Measurements from ENCODE around the gene IRAK1.
A peak's percentile ranks its signal among the peaks of the same experiment; 100 is the strongest.

Gene IRAK1

DNA sequence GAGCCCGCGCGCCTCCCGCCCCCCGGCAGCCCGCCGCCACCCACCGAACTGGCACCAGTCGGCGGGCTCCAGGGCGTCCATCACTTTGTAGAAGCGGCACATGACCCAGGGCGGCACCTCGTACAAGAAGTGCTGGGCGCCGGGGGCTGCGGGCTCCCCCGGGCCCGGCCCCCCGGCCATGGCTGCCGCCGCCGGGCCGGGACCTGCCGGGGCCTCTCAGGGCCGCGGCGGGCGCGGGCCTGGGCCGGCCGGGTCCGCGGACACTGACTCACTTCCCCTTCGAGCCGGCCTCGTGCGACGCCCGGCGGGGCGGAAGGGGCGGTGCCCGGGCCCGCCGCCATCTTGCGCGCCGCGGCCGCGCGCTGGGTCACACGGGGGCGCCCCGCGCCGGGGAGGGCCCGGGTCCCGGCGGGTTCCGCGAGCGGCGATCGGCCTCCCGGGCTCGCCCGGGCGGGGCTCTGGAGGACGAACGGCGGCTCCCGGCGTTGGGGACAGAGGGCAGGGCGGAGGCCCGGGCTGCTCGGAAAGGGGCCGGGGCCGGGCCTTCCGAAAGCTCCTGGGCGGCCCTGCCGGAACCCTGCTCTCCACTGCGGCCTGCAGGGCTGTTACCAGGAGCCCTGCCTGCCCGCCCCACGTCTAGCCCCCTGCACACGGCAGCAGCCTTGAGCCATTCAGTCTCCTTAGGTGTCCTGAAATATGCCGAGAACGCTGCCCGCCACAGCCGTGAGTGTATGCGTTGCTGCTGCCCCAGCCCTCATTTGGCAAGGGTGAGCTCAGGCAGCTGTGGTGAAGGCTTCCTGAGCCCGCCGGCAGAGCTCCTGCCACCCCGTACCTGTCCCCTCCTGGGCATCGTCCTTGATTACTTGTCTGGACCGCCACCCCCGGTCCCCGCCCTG, at the start of gene IRAK1:
IRAK1 (minus strand) TSS at position 270 of the 896 bp plus-strand sequence; CDS start at position 180, 90 bp downstream.
- peak; percentile 29 for DNase-seq

DNA sequence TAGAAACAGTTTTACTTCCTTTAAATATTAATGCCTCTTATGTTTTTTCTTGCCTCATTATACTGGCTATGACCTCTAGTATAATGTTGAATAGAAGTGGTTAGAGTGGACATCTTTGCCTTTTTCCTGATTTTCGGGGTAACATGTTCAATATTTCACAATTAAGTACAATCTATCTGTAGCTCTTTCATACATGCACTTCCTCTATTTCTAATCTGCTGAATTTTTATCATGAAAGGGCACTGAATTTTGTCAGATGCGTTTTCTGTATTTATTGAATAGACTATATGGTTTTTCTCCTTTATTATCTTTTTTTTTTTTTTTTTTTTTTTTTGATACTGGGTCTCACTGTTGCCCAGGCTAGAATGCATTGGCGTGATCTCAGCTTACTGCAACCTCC, 48.9 kb upstream of the IRAK1 start:
- no peak for DNase-seq

DNA sequence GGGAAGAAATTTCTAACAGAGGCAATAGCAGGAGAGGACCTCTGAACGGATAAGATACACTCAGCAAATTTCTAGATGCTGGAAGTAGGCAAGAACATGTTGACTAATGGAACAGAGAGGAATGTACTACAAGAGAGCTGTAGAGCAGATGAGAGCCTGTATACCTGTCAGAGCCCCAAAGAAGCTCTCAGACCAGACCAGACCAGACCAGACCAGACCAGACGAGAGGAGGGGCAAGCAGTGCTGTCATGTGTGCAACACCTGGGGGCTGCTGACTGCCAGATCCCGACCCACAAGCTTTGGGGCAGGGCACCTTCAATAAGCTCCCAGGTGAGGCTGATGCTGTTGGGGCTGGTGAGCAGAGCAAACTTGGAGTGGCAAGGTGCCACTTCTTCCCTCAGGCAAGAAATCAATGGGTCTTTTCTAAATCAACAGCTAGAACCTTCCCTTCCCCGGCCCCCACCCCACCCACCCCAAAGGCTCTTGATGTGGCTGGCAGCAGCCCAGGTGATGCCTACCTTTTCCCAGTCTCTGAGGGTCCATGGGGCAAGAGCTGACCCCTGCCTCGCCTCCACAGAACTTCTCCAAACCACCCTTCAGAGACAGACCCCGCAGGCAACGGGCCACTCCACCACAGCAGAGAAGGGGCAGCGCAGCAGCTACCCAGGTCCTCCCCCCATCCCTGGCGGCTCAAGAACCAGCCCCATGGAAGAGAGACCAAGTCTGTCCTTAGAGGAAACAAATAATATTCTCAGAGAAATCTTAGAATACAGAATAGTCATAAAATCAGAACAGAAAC, 45.1 kb upstream of the IRAK1 start:
- no peak for DNase-seq

DNA sequence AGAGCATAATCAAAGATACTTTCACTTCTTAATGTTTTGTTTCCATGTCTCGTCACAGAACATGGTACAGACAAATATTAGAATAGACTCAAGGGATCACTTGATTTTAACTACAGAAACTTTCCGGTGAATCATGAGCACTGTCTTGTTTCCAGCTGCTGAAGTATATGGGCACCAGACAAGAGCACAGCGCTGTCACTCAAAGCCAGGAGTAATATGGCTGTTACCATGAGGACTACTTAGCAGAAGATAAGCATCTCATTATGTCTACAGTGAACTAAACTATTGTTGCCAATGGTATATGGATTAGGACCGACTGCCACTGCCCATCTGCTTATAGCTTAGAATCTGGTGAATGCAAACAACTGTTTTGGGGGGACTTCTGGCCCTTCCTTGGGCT, 43.5 kb upstream of the IRAK1 start:
- DNase-seq = no peak

DNA sequence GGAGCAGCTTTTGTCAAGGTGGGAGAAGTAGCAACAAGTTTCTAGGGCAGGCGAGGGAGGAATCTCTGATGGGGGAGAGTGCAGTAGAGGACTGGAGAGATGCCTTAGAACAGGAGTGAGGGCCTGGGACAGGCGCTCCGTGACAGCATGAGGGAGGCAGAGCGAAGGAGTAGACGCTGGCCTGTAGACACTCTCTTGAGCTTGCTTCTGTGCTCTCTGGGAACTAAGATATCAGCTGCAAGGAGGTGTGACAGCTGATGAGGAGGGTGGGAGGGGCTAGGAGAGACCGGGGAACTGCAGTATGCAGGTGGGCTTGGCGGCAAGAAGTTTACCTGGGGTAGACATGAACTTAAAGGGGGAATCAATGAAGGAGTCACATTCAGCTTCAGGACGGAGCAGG, 42.1 kb upstream of the IRAK1 start:
- no peak for DNase-seq

DNA sequence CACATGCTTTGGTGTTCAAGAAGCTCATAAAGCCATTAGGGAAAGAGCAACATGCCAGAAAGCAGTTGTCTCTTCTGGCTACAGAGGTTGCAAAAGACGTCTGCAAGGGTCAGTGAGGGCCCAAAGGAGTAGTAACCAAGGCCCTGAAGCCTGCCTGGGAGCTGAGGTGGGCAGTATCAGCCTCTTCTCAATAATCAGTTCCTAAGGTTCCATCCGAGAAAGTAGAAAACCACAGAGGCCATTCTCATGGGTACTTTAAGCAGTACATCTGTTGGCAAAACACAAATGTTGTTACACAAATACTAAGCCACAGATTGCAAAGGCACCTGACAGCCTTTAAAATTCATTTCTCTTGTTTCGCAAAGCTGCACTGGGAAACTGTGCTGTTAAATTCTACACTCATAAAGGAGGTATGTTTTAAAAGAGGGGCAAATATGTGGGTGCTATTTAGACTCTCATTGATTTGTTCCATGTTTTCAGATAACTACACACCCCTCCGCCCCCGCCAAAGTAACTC, 40.1 kb upstream of the IRAK1 start:
- DNase-seq = no peak

DNA sequence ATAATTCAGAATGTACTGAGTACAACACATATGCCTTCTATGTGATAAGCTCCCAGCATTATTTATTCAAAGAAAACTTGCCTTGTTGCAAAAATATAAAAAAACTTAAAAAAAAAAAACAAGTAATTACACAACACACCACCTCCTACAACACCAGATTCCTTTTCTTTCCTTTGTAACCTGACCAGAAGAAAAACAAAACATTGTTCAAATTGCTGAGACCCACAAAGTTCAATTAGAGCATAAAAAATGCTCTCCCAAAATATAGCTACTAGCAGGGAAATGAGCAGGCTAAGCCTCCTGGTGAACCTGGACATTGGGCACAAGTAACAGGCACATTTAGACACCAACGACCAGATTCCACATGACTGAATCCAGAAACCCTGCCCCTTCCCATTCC, 39.5 kb upstream of the IRAK1 start:
- no peak for DNase-seq

DNA sequence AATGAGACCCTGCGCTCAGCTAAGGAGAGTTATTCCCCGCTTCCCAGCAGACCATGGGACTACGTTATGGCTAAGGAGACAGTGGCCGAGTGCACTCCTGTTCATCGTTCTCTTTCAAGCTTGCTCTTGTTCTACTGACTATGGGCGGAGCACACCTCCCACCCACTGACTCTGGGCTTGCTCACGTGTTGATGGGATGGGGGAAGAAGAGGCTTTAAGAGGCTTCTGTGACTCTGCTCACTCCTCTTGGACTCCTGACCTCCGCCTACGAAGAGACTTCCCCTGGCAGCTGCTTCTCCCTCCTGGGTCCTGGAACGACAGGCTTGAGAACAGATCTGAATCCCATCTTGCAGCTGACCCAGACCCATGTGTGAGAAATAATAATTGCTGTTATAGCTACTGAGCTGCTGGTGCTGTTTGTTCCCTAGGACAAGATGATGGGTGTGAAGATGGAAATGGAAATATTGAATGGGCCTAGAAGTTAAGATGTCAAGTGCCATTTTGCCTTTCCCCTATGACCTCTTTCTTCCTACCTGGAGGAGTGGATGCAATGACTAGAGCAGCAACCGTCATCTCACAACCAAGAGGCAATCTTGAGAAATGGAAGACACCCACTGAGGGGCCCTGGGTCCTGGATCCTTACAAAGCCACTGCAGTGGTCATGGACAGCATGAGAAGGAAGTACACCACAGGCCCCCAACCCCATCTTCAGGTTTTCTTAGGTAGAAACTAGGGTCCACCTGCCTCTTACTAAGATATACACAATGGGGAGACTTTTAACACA, 38.7 kb upstream of the IRAK1 start:
- DNase-seq = no peak

DNA sequence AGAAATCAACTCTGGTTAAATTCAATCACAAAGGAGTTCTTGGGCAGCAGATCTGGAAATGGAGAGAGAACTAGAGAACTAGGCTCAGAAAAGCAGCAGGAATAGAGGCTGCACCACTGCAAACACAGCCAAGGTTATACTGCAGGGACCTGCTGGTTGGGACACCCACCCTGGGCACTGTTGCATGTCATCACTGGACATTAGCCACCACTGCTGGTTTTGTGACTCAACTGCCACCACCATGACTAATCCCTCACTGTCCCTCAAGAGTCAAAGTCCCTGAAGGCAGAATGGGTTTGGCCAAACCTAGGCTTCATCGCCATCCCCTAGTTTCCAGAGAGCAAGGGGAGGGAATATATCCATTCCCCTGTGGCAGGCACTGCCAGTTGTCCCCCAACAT, 38.1 kb upstream of the IRAK1 start:
- DNase-seq = no peak

DNA sequence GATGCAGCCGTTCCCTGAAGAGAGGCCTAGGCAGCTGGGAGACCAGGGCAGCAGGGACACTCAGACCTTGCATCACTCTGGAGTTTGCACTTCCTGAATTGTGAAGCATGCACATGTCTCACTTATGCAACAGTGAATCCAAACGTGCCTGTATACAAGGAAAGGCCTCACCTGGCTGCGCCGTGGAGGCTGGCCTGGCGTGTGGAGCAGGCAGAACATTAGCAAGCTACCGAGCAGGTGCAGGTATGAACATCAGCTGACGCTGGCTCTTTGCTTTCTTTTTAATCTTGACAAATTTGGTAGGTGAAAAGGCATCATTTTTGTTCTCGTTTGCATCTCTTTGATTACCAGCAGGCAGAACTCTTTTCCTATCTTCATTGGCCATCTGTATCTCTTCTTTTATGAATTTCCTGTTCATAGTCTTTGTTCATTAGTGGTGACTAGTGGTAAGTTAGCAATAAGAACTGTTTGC, 37.1 kb upstream of the IRAK1 start:
- no peak for DNase-seq

DNA sequence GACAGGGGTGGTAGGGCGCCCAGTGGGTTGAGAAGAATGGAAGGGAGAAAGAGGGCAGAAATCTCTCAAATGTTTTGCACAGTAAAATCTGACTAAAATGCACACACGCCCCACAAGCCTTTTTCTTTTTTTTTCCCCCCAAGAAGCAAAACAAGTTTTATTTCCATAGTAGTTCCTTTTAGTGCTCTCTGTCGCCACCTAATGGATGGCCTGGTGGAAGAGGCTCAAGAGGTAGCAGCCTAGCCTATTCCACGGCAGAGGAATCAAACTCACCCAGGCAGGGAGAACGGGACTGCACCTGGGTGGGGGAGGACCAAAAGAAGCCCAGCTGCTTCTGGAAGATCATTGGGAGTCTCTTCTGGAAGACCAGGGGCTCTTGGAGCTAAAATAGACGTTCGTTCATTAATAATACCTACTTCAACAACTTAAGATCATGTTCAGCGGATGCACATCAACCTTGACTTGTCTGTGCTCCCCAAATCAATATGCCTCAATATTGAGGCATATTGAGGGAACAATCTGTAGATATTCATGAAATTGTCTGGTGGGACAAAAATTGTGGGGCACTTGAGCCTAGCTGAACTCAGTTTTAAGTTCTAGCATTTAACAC, 31.6 kb upstream of the IRAK1 start:
- peak; percentile 37 for DNase-seq

DNA sequence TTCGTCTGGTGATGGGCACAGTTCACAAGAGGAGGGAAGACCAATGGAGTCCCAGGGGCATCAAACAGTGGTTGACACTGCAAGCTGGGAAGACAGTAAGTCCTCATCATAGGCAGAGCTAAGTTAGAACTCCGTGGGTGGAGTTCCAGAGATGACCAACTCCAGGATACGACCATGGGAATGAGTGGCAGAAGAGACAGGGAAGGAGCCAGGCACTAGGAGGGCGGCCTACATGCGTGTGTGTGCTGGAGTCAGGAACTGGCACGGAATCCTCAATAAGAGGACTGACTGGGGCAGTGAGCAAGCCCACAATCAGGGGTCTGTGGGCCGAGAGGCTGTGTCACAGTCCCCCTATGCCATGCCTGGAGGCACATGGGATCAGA, 30.4 kb upstream of the IRAK1 start:
- no peak for DNase-seq

DNA sequence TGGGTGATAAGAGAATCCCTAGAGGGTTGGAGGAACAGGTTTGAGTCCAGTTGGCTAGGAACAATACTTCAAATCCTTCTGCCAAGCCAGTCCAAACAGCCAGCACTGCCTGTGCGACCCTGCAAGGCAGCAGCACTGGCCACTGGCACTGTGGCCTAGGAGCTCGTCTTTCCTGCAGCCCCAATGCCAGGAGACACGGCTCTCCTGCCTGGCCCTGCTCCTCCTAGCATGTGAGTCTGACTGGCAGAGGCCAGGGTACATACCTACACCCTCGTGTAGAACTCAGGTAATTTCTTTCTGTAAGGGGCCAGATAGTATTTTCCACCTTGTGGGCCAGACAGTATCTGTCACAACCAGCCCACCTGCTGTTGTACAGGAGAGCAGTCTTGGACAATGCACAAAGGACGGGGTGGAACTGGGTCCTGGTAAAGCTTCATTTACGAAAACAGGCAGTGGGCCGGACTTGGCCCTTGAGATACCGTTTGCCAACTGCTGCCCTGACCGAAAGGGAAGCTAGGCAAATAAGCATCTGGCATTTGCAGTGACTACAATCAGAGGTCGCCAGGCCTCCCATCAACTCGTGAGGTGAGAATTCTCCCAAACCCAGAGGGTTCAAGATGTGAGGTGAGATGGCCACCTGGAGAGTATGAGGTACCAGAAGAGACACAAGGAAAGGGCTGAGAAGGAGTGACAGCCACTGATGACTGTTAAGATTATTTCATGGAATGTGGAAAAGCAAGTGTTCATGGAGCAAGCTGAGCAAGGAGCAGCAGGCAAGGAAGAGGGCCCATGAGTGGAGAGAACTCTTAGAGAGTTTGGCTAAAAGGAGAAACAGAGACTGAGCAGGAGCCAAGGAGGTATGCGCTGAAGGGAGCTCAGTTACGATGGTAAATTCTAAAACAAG, 29.8 kb upstream of the IRAK1 start:
- no peak for DNase-seq

DNA sequence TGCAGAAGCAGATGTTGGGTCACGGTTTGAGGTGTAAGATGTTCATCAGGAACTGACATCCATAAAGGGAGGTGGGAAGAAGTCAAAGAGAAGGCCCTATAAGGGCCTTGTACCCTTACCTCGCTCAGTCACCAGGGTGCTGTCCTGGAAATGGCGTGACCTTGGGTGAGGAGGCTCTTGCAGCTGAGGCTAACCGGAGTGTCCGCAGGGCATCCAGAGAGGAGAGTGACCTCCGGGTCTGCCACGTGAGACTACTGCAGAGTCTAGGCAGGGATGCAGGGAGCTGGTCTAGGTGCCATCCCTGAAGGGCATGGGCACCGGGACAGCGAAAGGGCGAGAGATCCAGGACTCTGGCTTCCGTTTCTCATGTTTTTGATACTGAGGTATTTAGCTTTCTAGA, 28.7 kb upstream of the IRAK1 start:
- DNase-seq = no peak

DNA sequence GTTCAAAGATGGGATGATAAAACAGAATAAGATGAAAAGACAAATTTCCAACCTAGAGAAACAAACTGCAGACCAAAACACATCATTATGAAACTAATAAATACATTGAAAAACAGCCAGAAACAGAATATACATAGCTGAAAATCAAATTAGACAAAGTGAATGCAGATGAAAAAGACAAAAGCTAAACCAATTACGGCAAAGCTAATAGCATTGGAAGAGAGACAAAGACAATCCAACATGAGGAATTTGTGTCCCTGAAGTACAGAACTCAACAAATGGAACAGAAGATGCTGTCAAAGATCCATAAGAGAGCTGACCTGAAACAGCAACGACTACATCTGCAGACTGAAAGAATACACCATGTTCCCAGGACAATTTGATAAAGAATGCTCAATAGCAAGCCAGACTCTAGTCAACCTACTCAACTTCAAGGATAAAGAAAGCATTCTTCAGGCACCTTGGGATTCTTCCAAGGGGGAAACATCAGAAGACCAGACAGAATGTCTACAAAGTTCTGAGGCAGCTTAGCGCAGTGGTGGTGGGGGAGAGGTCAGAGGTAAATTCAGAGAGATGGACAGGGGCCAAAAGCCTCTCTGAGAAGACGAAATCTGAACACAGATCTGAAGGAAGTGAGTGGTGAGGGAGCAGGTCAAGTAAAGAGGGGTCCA, 27.4 kb upstream of the IRAK1 start:
- DNase-seq = no peak

DNA sequence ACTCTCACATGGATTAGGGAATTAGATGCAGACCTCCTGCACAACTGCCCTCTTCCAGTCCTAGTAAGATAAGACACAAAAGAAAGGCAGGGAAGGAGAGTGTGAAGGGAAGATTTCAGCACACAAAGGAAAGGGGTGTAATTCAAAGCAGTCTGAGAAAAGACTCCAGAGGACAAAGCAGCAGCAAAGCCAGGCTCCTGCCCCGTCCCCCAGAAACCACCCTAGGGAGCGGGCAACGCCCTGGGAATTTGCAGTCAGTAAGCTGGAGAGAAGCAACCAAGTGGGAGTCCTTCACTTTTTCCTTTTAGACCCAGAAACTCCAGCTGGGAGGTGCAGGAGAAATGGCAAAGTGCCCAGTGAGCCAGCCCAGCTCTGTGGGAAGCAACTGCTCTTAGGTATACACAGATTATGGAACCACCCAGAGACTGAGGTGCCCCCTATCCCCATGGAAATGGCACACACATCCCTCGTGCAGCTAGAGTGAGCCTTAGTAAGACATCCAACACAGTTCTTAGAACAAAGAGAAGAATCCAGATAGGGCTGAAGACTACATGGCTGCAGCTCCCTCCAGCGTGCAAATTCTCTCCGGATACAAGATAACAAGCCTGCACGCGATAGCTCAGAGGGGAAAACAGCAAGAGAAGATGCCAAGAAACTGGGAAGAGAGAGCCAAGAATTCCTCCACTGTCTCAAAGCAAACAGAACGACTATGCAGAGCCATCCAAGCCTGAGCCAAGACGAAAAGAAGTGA, 26.5 kb upstream of the IRAK1 start:
- no peak for DNase-seq

DNA sequence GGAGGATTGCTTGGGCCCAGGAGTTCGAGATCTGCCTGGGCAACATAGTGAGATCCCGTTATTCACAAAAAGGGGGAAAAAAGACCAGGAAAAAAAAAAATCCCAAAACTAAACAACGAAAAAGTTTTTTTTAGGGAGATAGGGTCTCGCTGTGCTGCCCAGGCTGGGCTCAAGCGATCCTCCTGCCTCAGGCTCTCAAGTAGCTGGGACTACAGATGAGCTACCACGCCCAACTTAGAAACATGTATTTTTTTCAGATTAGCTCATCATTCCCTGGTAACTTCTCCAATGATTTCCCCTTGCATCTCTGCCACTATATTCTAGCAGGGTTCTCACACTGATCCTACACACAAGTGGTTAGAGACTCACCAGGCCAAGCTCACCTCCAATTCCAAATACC, 24.4 kb upstream of the IRAK1 start:
- no peak for DNase-seq

DNA sequence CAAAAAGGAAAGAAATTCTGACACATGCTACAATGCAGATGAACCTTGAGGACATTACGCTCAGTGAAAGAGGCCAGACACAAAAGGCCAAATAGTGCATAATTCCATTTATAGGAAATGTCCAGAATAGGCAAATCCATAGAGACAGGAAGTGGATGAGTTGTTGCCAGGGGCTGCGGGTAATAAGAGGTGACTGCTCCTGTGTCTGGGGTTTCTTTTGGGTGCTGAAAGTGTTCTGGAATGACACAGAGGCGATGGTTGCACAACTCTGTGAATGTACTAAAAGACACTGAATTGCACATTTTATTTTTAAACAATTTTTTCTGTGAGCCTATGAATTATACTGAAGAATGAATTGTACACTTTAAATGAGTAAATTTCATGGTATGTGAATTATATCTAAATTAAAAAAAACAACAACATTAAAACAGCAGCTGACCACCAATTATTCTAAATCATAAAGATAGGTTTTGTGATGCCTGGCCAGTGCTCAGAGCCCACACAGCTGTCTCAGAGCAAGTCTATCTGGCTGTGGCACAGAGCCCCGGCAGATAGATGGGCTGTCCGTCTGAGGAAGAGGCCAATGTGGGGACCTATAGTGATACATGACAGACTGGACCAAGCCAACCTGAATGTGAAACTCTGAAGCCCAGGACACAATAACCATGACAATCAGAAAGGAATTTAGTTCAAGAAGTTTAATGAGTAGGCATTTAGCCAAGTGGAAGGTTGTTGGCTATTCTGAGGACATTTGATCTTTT, 23.5 kb upstream of the IRAK1 start:
- DNase-seq = no peak

DNA sequence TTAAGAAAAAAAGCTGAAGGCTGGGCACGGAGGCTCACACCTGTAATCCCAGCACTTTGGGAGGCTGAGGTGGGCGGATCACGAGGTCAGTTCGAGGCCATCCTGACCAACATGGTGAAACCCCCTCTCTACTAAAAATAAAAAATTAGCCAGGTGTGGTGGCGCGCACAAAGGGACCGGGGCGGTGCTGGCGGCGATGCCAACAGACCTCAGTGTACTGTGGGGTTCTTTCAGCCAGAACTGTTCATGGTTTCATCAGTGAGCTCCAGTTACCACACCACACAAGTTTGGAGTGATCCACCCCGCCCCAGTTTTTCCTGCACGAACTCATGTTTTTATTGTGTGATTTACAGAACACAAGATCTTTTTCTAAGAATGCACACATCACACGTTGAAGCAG, 21.2 kb upstream of the IRAK1 start:
- no peak for DNase-seq
